CD14-positive monocyte (primary cell): ENCODE results near the gene TCOF1. TPM values are rescaled to one million over a fixed set of nuclear protein-coding genes. Genes with fewer than 3 reads are reported as not detected.

Source experiments
- DNase-seq, 3 donors: peaks; one replicate each; pipeline ENCODE4 v3.0.0-alpha.2; 2011 to 2022
- H2AFZ ChIP-seq: 2 replicates; pipeline ENCODE4 v1.6.0; 2012; ENCODE audit warnings: mild to moderate bottlenecking, low read depth, low read length, inconsistent platforms; ENCODE audit not compliant: insufficient read depth, poor library complexity, severe bottlenecking
- H3K27ac ChIP-seq, 2 donors: 1 replicate in 1 of 2; 2 replicates in 1 of 2; pipeline ENCODE4 v1.5.1; 2012 to 2013; ENCODE audit warnings: low read length in 2 of 2, control low read depth in 1 of 2, inconsistent platforms in 1 of 2, low read depth in 1 of 2, mild to moderate bottlenecking in 1 of 2
- H3K27me3 ChIP-seq, 2 donors: one replicate each; pipeline versions ENCODE4 v1.6.0 to v1.6.1; 2011 to 2013; ENCODE audit warnings: low read length in 2 of 2; ENCODE audit not compliant: control insufficient read depth in 2 of 2, insufficient read depth in 2 of 2
- H3K36me3 ChIP-seq, 2 donors: replicated peaks in 1 of 2; 1 replicate in 1 of 2; 2 replicates in 1 of 2; pipeline versions ENCODE4 v1.5.1 to v1.6.1; 2012 to 2013; ENCODE audit warnings: low read length in 2 of 2, control low read depth in 1 of 2, inconsistent platforms in 1 of 2, mild to moderate bottlenecking in 1 of 2; ENCODE audit not compliant: insufficient read depth in 2 of 2, control insufficient read depth in 1 of 2
- H3K4me1 ChIP-seq, 2 donors: 1 replicate in 1 of 2; 2 replicates in 1 of 2; pipeline versions ENCODE4 v1.5.1 to v1.6.1; 2012 to 2013; ENCODE audit warnings: low read length in 2 of 2, control low read depth in 1 of 2, inconsistent platforms in 1 of 2, mild to moderate bottlenecking in 1 of 2, moderate library complexity in 1 of 2; ENCODE audit not compliant: insufficient read depth in 2 of 2, control insufficient read depth in 1 of 2
- H3K4me2 ChIP-seq: replicated peaks from 2 replicates; pipeline ENCODE3; 2012; ENCODE audit warnings: low read length, moderate library complexity, mild to moderate bottlenecking; ENCODE audit not compliant: poor library complexity, severe bottlenecking; ENCODE audit errors: extremely low read depth
- H3K4me3 ChIP-seq, 3 experiments: fragments of 200-600 bp in 1 of 3; sonication (generic) in 1 of 3; replicated peaks in 1 of 3; 1 replicate in 2 of 3; 2 replicates in 1 of 3; pipeline ENCODE4 v1.5.1; 2011 to 2013; ENCODE audit warnings: low read length in 3 of 3, mild to moderate bottlenecking in 3 of 3, control low read depth in 2 of 3, low read depth in 2 of 3, inconsistent platforms in 1 of 3, moderate library complexity in 1 of 3
- H3K79me2 ChIP-seq: 2 replicates; pipeline ENCODE4 v1.6.0; 2012; ENCODE audit warnings: mild to moderate bottlenecking, control low read depth, inconsistent platforms, low read length, moderate library complexity; ENCODE audit not compliant: insufficient read depth
- H3K9ac ChIP-seq: 2 replicates; pipeline ENCODE4 v1.6.0; 2017; ENCODE audit warnings: low read length, mild to moderate bottlenecking; ENCODE audit not compliant: insufficient read depth, poor library complexity, severe bottlenecking
- H3K9me3 ChIP-seq, 2 donors: replicated peaks in 1 of 2; 1 replicate in 1 of 2; 2 replicates in 1 of 2; pipeline versions ENCODE4 v1.5.1 to v1.6.1; 2012 to 2013; ENCODE audit warnings: low read length in 2 of 2, control low read depth in 1 of 2; ENCODE audit not compliant: control insufficient read depth in 1 of 2, insufficient read depth in 1 of 2
- H4K20me1 ChIP-seq: 2 replicates; pipeline ENCODE4 v1.6.0; 2012; ENCODE audit warnings: mild to moderate bottlenecking, low read length, control low read depth, moderate library complexity; ENCODE audit not compliant: insufficient read depth
- H3K27ac Mint-ChIP-seq, 7 donors: one replicate each; pipeline ENCODE4 v1.8.0; 2020; ENCODE audit warnings: mild to moderate bottlenecking in 7 of 7, mixed read lengths in 7 of 7, moderate library complexity in 6 of 7, inconsistent platforms in 2 of 7
- H3K27me3 Mint-ChIP-seq, 3 donors: one replicate each; pipeline ENCODE4 v1.8.0; 2021 to 2022; ENCODE audit warnings: low read depth in 3 of 3, mild to moderate bottlenecking in 3 of 3, mixed read lengths in 3 of 3, moderate library complexity in 3 of 3, inconsistent platforms in 1 of 3
- H3K36me3 Mint-ChIP-seq, 2 donors: one replicate each; pipeline ENCODE4 v1.8.0; 2020; ENCODE audit warnings: mixed read lengths in 2 of 2, inconsistent platforms in 1 of 2, mild to moderate bottlenecking in 1 of 2
- H3K4me1 Mint-ChIP-seq: one replicate; pipeline ENCODE4 v1.8.0; 2020; ENCODE audit warnings: mild to moderate bottlenecking, mixed read lengths
- H3K4me3 Mint-ChIP-seq, 2 donors: one replicate each; pipeline ENCODE4 v1.8.0; 2020; ENCODE audit warnings: mild to moderate bottlenecking in 2 of 2, mixed read lengths in 2 of 2, moderate library complexity in 1 of 2
- H3K9me3 Mint-ChIP-seq, 7 donors: one replicate each; pipeline ENCODE4 v1.8.0; 2020 to 2022; ENCODE audit warnings: mixed read lengths in 7 of 7, mild to moderate bottlenecking in 6 of 7, moderate library complexity in 6 of 7, inconsistent platforms in 2 of 7
- WGBS: methylation state at CpG from one replicate; pipeline ENCODE4 v1.1.5; 2013; ENCODE audit warnings: missing lambda C conversion rate; ENCODE audit not compliant: insufficient coverage; 5-methylcytosine and 5-hydroxymethylcytosine counted together
- intact Hi-C, 2 donors: fragments of 100-400 bp; cut with micrococcal nuclease; formaldehyde crosslinking; loops; one replicate each; pipeline versions ENCODE4 v1.15.0 to v1.15.1; 2023
- polyA plus RNA-seq, 3 donors: library from polyadenylated mRNA; depleted of rRNA in 1 of 3; unstranded in 2 of 3; stranded (reverse) in 1 of 3; fragments of 300-500 nt in 2 of 3; fragments of >200 nt in 1 of 3; fragmentation: Illumina TruSeq in 2 of 3; gene quantifications; 1 replicate in 2 of 3; 2 replicates in 1 of 3; pipeline ENCODE4 v1.2.3, GENCODE V29; 2012 to 2021
- TF ChIP-seq, protein P1 (sequence below): fragments of 200-600 bp; IDR thresholded peaks from one replicate; pipeline ENCODE4 v1.8.0; 2022; ENCODE audit warnings: antibody characterized with exemption, mild to moderate bottlenecking

TCOF1 gene
- polyA plus RNA-seq, 3 donors: 1.4 to 18.0 (median 2.3) TPM

DNA sequence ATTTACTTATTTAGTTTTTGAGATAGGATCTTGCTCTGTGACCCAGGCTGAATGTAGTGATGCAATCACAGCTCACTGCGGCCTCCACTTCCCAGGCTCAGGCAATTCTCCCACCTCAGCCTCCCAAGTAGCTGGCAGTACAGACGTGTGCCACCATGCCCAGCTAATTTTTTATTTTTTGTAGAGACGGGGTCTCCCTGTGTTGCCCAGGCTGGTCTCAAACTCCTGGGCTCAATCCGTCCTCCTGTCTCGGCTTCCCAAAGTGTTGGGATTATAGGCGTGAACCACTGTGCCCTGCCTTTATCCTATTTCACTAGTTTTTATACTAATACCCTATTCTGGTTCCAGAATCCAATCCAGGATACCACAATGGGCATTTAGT lies 85.2 kb downstream of the TCOF1 start:
- Histone ChIP-seq H3K27ac (no peak overlapping the region), H3K4me3 (no peak overlapping the region), H4K20me1 (peaks cover 46% of the 10 kb centered on the region), H3K4me1 (peaks cover 1 to 2% of the 10 kb centered on the region in 2 donors), H3K4me2 (no peak overlapping the region), H2AFZ (no peak overlapping the region), H3K9me3 (no peaks in the 10 kb centered on the region), H3K27me3 (no peaks in the 10 kb centered on the region), H3K79me2 (peaks cover 22% of the 10 kb centered on the region), H3K36me3 (peaks cover 46 to 48% of the 10 kb centered on the region in 2 donors), H3K9ac (no peak overlapping the region)
- no peak for DNase-seq
- Mint-ChIP-seq H3K4me1 (peaks cover 4% of the 10 kb centered on the region), H3K9me3 (no peaks in the 10 kb centered on the region), H3K27ac (no peak overlapping the region), H3K36me3 (peaks cover 59 to 62% of the 10 kb centered on the region in 2 donors), H3K4me3 (no peak overlapping the region), H3K27me3 (no peaks in the 10 kb centered on the region)
- WGBS: 77% methylated on average over 5 of the region's 6 CpGs
- TF ChIP-seq, protein P1, sequence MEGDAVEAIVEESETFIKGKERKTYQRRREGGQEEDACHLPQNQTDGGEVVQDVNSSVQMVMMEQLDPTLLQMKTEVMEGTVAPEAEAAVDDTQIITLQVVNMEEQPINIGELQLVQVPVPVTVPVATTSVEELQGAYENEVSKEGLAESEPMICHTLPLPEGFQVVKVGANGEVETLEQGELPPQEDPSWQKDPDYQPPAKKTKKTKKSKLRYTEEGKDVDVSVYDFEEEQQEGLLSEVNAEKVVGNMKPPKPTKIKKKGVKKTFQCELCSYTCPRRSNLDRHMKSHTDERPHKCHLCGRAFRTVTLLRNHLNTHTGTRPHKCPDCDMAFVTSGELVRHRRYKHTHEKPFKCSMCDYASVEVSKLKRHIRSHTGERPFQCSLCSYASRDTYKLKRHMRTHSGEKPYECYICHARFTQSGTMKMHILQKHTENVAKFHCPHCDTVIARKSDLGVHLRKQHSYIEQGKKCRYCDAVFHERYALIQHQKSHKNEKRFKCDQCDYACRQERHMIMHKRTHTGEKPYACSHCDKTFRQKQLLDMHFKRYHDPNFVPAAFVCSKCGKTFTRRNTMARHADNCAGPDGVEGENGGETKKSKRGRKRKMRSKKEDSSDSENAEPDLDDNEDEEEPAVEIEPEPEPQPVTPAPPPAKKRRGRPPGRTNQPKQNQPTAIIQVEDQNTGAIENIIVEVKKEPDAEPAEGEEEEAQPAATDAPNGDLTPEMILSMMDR: no peak
- intact Hi-C loops: loop anchor here in 1 of 2 donors (5.0 kb wide), 1 partner anchor 40 kb away; no protein-coding TSS in a partner anchor

DNA sequence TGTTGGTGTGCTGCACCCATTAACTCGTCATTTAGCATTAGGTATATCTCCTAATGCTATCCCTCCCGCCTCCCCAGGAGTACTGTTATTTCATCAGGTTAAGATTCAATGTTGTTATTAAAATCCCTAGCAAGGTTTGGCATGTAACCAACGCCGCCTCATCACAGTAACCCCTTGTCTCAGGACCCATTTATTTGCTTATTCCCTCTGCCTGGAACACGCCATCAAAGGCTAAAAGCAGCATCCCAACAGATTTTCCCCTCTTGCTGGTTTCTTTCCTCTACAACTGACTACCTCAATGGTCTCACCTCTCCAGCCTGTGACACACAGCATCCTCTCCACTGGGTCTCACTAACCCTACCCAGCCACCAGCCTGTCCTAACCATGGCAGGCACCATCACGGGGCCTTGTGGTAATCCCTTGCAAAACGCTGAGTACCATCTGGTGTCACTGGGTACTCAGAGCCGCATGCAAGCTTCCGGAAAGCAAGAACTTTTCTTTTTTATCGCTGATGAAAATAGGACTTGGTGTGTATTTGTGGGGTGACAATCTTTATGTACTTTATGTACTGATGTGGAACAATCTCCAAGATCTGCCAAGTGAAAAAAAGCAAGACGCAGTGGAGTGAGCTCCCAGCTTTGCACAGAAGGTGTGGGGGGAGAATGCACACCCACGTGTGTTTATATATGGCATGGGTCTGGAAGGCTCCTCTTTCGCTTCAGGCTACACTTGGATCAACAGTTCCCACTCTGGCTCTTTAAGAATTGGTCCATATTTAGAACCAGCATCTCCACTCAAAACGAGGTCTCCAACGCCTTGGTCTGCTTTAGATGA lies 86.0 kb downstream of the TCOF1 start:
- no peak overlapping the region for H3K4me3 ChIP-seq
- H3K27ac ChIP-seq: no peak overlapping the region
- 83% methylated on average over 10 of the region's 15 CpGs for WGBS
- peaks cover 53% of the 10 kb centered on the region for H4K20me1 ChIP-seq
- TF ChIP-seq, protein P1: no peak
- no peaks in the 10 kb centered on the region for H3K27me3 Mint-ChIP-seq
- no peak overlapping the region for H3K4me3 Mint-ChIP-seq
- no peak overlapping the region for H3K4me2 ChIP-seq
- no peak overlapping the region for H2AFZ ChIP-seq
- H3K4me1 ChIP-seq: peaks cover 9 to 10% of the 10 kb centered on the region in 2 donors
- peaks cover 65 to 69% of the 10 kb centered on the region in 2 donors for H3K36me3 Mint-ChIP-seq
- no peaks in the 10 kb centered on the region for H3K27me3 ChIP-seq
- H3K36me3 ChIP-seq: peaks cover 46 to 53% of the 10 kb centered on the region in 2 donors
- intact Hi-C loops: loop anchor here in 1 of 2 donors (5.0 kb wide), 1 partner anchor 41 kb away; no protein-coding TSS in a partner anchor
- no peaks in the 10 kb centered on the region for H3K9me3 ChIP-seq
- H3K9ac ChIP-seq: no peak overlapping the region
- peaks cover 30% of the 10 kb centered on the region for H3K79me2 ChIP-seq
- DNase-seq: no peak
- H3K9me3 Mint-ChIP-seq: no peaks in the 10 kb centered on the region
- peak overlapping the region in 3 of 7 donors; percentile 4 to 24 (median 7) for H3K27ac Mint-ChIP-seq
- peaks cover 12% of the 10 kb centered on the region for H3K4me1 Mint-ChIP-seq
